ENCODE data around the gene MAGEB17.
"Not testable (repeated sequence)": the region's sequence is repeated elsewhere in the genome, so short reads cannot be mapped to it uniquely, and the experiment has no call there.

The MAGEB17 gene, protein sequence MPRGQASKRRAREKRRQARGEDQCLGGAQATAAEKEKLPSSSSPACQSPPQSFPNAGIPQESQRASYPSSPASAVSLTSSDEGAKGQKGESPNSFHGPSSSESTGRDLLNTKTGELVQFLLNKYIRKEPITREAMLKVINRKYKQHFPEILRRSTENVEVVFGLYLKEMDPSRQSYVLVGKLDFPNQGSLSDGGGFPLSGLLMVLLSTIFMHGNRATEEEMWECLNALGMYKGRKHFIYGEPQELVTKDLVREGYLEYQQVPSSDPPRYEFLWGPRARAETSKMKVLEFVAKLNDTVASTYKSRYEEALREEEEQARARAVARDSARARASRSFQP

GRCh38 chrX:16167181-16167580, at the start of gene MAGEB17:
TSS of gene MAGEB17 (plus strand) at chrX:16167481. CDS start at chrX:16170383, 2,902 bp downstream.
- no peak for ATAC-seq

DNA sequence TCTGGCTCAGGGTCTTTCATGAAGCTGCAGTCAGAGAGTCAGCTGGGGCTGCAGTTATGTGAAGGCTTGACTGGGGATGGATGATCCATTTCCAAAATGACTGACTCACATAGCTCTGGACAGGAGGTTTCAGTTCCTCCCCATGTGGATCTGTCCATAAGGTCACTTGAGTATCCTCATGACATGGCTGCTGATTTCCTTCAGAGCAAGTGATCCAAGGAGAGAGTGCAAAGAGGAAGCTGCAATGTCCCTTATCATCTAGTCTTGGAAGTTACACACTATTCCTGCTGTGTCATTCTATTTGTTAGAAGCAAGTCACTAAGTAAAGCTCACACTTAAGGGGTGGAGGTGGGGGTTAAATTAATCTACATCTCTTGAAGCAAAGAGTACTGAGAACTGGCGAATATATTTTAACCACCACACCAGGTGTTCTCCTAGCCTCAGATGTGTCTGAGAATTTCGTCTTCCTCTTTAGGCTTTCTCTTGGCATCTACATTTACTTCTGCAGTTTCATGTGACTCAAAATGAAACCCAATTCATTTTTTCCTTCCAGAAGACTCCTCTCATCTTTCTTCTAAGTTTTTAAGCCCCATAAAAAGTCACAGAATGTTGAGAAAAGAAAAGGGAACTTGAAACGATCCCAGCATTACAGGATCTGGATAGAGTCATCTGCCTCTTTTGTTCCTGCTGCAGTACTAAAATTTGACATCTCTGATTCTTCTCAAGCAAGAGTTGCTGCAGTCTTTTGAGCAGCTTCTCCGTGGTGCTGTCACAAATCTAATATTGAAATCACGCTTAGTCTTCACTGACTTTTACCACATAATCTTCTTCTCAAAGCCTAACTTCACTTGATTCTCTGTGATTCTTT, 47.7 kb upstream of the MAGEB17 start:
- ATAC-seq: peak; percentile 79 to 80

DNA sequence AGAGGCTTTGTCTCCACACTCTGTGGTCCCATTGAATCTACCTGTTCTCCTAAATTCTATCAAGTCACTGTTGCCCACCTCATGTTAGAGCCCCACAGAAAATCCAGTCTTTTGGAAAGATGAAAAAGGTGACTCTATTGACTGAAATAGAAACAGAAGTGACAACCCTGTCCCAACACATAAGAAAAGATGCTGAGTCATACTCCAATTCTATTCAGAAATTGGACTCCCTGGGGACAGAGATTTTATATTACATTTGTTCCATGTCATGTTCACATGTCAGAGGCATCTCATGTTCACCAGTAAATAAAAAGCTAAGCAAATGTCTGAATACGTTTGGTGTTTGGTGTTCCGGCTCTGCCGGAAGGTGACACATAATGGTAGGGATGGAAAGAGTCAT, 46.9 kb upstream of the MAGEB17 start:
- no peak for ATAC-seq

- peak; percentile 69 to 73 for ATAC-seq
These were observed 44.0 kb upstream of the MAGEB17 start, which contains the start of gene GRPR for GRCh38 chrX:16123222-16123786. TSS of gene GRPR (plus strand) at chrX:16123565. CDS start at chrX:16123954, 389 bp downstream.

- ATAC-seq: no peak
These were observed 43.1 kb upstream of the MAGEB17 start for GRCh38 chrX:16124201-16124600.

DNA sequence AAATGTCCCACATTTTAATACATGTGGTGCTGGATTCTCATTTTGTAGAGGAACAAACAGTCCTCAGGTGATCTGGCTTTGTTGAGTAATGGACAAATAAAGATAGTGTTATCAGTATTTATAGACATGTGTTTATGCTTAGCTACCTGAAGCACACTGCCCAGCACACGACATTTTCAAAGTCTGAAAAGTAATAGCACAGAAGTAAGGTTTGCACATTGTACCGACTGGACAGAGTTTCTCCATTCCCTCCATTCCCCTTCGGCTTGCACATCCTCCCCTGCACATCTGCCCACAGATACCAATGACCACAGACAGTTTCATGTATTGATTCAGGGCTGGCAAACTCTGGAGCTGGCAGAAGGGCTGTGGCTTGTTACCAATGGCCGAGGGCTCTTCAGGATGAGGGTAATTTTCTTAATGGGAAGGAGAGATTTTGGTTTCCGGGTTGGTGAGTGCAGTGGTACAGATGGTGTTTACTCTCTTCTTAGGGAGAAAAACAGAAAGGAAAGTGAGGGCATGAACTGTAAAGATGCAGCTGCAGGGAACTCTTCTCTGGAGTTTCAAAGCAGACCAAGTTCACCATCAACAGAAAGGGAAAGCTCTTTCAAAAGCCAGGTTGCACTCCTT, 41.6 kb upstream of the MAGEB17 start:
- ATAC-seq: no peak

- ATAC-seq: no peak
These were observed 36.6 kb upstream of the MAGEB17 start for GRCh38 chrX:16130707-16131106.

GRCh38 chrX:16134936-16135335, 32.3 kb upstream of the MAGEB17 start:
- no peak for ATAC-seq

DNA sequence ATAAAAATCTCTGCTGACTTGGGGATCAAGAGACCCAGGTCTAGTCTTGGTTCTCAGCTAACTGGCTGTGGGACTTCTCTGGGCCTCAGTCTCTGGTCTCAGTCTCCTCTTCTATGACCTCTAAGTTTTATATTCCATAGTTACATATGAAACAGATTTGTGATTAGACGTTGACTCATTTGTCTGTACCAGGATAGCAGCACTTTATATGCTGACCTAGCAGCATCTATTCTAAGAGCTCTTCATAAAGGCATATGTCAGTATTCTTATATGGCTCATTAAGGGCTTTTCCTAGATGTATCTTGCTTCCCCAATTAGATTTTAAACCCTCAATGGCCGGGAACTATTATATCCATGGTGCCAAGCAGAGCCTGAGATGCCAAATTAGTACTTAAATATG, 31.2 kb upstream of the MAGEB17 start:
- no peak for ATAC-seq

DNA sequence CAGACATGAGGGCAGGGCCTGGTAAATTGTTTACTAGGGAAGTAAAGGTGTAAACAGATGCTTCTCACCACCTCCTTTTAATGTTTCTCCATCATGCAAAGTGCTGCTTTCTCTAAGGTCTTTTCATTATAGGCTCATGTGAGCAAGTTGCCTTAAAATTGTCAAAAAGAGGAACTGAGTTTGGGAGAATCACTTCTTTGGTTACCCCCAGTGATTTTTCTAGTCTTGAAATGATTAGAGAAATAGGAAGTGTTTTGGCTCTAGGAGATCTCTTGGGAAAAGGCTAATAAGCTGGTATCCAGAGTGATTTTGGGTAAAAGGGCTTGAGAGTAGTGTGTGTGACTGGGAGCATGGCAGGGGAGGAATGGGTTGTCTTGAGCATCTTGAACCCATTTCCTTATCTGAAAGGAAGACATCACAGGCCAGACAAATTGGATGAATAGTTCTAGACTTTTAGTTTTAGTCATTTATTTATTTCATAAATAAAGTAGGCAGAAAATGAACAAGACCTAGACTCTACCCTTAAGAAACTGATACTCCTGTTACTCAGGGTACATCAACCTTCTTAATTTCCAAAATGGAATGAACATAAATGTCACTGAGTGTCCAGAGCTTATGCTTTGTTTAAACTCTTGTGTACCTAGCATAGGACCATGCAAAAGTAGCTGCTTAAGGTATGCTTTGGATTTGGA, 29.7 kb upstream of the MAGEB17 start:
- no peak for ATAC-seq

DNA sequence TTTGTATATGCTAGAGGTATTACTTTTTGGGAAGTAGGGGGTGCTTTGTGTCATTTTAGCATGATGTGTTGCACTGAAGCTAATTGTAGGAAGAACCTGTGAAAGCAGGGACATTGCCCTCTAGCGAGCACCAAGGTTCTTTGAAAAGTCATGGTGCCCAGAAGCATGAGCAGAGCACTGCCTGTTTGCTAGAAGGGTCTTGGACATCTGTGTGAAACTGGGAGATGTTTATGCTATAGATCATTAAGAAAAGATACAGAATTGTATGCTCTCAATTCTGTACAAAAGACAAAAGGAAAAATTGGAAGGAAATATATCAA, 29.2 kb upstream of the MAGEB17 start:
- ATAC-seq: no peak

- ATAC-seq: no peak
These were observed 26.8 kb upstream of the MAGEB17 start for GRCh38 chrX:16140448-16140847.

GRCh38 chrX:16140983-16141382, 26.3 kb upstream of the MAGEB17 start:
- no peak for ATAC-seq

- no peak for ATAC-seq
These were observed 25.6 kb upstream of the MAGEB17 start for GRCh38 chrX:16141422-16142245.

- no peak for ATAC-seq
These were observed 25.1 kb upstream of the MAGEB17 start for GRCh38 chrX:16142246-16142558.

DNA sequence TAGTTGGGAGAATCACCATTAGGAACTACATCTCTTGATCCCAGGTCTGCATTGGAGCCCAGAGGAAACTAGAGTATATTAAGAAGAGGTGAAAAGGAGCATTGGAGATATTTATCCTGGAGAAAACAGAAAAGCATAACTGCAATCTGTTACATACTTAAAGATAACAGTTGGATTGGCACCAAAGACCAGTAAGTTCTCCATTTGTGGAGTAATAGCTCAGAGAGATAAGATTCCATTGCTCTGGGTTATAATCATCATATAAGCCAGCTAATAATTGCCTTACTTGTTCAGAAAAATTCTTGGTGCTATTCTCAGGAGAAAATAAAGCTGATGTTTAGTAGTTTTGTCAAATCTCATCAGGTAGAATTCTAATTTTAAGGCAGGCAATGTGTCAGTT, 23.3 kb upstream of the MAGEB17 start:
- no peak for ATAC-seq

GRCh38 chrX:16144420-16144819, 22.9 kb upstream of the MAGEB17 start:
- ATAC-seq: no peak

- not testable (repeated sequence) for ATAC-seq
These were observed 22.2 kb upstream of the MAGEB17 start for GRCh38 chrX:16145093-16145492.

- ATAC-seq: no peak
These were observed 21.6 kb upstream of the MAGEB17 start for GRCh38 chrX:16145656-16146055.

DNA sequence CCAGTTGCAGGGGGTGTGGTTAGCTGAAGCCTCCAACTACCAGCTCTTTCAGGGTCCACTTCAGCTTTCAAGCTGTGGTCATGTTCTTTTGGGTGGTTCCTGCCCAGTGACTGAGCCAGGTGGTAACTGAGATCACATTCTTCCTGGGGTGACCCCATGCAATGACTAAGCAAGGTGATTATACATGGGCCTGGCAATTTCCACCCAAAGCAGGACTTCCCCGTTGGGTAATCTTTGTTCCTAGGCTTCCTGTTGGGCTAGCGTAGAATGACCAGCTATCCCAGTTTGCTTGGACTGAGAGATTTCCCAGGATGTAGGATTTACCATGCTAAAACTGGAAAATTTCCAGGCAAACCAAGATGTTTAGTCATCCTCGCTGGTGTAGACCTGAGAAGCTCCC, 18.4 kb upstream of the MAGEB17 start:
- no peak for ATAC-seq

DNA sequence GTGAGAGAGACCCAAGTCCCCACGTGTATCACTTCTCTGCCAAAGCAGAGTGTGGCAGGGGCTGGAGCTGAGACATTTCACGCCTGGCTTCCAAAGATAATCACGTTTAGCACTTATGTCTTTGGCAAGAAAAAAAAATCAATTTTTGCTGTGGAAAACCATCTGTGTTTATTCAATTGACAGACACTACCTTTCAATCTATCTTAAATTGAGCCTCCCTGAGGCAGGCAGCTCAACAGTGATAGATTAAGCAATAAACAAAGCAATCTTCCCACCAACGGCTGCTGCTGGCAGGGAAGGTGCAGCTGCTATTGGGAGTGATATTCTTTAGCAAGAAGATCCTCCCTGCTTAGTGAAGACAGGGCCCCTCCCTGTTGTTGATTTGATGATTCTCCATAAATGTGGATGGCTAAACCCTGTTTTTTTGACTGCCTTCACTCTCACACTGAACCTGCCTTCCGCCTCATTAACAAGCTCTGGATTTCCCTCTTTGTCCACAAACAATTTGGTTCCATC, 11.6 kb upstream of the MAGEB17 start:
- ATAC-seq: no peak
